Thoracic aorta (tissue), 2 donors: Measurements from ENCODE around the gene SLC30A5. TPM values are rescaled to one million over a fixed set of nuclear protein-coding genes. Genes with fewer than 3 reads are reported as not detected.
"Not testable (repeated sequence)": the region's sequence is repeated elsewhere in the genome, so short reads cannot be mapped to it uniquely, and the experiment has no call there.

Experiments used
- ATAC-seq: fragments of 150-250 bp; one replicate; pipeline ENCODE4 v1.8.0; 2017; ENCODE audit warnings: low read depth; ENCODE audit not compliant: insufficient number of reproducible peaks, low FRiP score
- DNase-seq: peaks from one replicate; pipeline ENCODE4 v3.0.0-alpha.2; 2020; ENCODE audit warnings: low spot score
- H3K27ac ChIP-seq, 2 donors: fragments of 200-600 bp; sonication (generic); 1 replicate in 1 of 2; 2 replicates in 1 of 2; pipeline ENCODE4 v1.5.1; 2016; ENCODE audit warnings: mild to moderate bottlenecking in 2 of 2, moderate library complexity in 2 of 2
- H3K27me3 ChIP-seq: fragments of 200-600 bp; sonication (generic); replicated peaks from 2 replicates; pipeline ENCODE4 v1.6.0; 2016; ENCODE audit warnings: mild to moderate bottlenecking; ENCODE audit not compliant: insufficient read depth
- H3K36me3 ChIP-seq: fragments of 200-600 bp; sonication (generic); one replicate; pipeline ENCODE4 v1.5.1; 2016
- H3K4me1 ChIP-seq, 2 donors: fragments of 200-600 bp; sonication (generic); 1 replicate in 1 of 2; 2 replicates in 1 of 2; pipeline versions ENCODE4 v1.5.1 to v1.6.0; 2016; ENCODE audit warnings: low read depth in 2 of 2, mild to moderate bottlenecking in 1 of 2; ENCODE audit not compliant: control insufficient read depth in 1 of 2
- H3K4me3 ChIP-seq: fragments of 200-600 bp; sonication (generic); 2 replicates; pipeline ENCODE4 v1.5.1; 2016; ENCODE audit warnings: mild to moderate bottlenecking
- H3K9me3 ChIP-seq: fragments of 200-600 bp; sonication (generic); 2 replicates; pipeline ENCODE4 v1.5.1; 2016
- total RNA-seq, 2 donors: library from RNA; depleted of rRNA; stranded (reverse); fragments of >200 nt; gene quantifications; one replicate each; pipeline versions ENCODE4 v1.1.0 to v1.2.3, GENCODE V29; 2016
- TF ChIP-seq, protein P1 (sequence below): fragments of 200-600 bp; sonication (generic); IDR thresholded peaks from one replicate; pipeline ENCODE4 v1.5.1; 2019; ENCODE audit warnings: antibody characterized with exemption

The SLC30A5 gene
- total RNA-seq, 2 donors from 2014 or later: 42.8 to 64.3 TPM

GRCh38 chr5:69129413-69129812 lies 35.6 kb downstream of the SLC30A5 start:
- TF ChIP-seq, protein P1, sequence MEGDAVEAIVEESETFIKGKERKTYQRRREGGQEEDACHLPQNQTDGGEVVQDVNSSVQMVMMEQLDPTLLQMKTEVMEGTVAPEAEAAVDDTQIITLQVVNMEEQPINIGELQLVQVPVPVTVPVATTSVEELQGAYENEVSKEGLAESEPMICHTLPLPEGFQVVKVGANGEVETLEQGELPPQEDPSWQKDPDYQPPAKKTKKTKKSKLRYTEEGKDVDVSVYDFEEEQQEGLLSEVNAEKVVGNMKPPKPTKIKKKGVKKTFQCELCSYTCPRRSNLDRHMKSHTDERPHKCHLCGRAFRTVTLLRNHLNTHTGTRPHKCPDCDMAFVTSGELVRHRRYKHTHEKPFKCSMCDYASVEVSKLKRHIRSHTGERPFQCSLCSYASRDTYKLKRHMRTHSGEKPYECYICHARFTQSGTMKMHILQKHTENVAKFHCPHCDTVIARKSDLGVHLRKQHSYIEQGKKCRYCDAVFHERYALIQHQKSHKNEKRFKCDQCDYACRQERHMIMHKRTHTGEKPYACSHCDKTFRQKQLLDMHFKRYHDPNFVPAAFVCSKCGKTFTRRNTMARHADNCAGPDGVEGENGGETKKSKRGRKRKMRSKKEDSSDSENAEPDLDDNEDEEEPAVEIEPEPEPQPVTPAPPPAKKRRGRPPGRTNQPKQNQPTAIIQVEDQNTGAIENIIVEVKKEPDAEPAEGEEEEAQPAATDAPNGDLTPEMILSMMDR: no peak
- no peak for ATAC-seq
- Histone ChIP-seq H3K27ac (no peak overlapping the region), H3K9me3 (no peaks in the 10 kb centered on the region), H3K27me3 (no peaks in the 10 kb centered on the region), H3K4me1 (no peaks in the 10 kb centered on the region), H3K36me3 (peaks cover 26% of the 10 kb centered on the region), H3K4me3 (no peak overlapping the region)
- no peak for DNase-seq

GRCh38 chr5:69130241-69130640 lies 36.4 kb downstream of the SLC30A5 start:
- H3K36me3 ChIP-seq: peaks cover 19% of the 10 kb centered on the region
- no peak overlapping the region for H3K27ac ChIP-seq
- H3K9me3 ChIP-seq: no peaks in the 10 kb centered on the region
- H3K27me3 ChIP-seq: no peaks in the 10 kb centered on the region
- no peak for DNase-seq
- ATAC-seq: no peak
- no peaks in the 10 kb centered on the region for H3K4me1 ChIP-seq
- no peak overlapping the region for H3K4me3 ChIP-seq
- TF ChIP-seq, protein P1: no peak

DNA sequence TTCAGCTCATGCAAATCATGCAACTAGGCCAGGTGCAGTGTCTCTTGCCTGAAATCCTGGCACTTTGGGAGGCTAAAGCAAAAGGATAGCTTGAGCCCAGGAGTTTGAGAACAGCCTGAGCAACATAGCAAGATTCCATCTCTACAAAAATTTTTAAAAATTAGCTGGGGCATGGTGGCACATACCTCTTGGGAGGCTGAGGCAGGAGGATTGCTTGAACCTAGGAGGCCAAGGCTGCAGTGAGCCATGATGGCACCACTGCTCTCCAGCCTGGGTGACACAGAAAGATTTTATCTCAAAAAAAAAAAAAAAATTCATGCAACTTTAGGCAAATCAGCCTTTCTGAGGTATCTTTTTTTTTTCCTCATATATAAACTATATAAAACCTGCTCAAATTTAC lies 37.5 kb downstream of the SLC30A5 start:
- Histone ChIP-seq H3K36me3 (peaks cover 17% of the 10 kb centered on the region), H3K27me3 (no peaks in the 10 kb centered on the region), H3K9me3 (no peaks in the 10 kb centered on the region), H3K4me1 (no peaks in the 10 kb centered on the region), H3K4me3 (no peak overlapping the region), H3K27ac (no peak overlapping the region)
- DNase-seq (no peak), ATAC-seq (no peak)
- TF ChIP-seq, protein P1: no peak

GRCh38 chr5:69134126-69134525 lies 40.3 kb downstream of the SLC30A5 start:
- Histone ChIP-seq H3K36me3 (peaks cover 12% of the 10 kb centered on the region), H3K9me3 (no peaks in the 10 kb centered on the region), H3K27ac (no peak overlapping the region), H3K4me1 (no peaks in the 10 kb centered on the region), H3K27me3 (no peaks in the 10 kb centered on the region), H3K4me3 (no peak overlapping the region)
- DNase-seq (no peak), ATAC-seq (no peak)
- TF ChIP-seq, protein P1: no peak

DNA sequence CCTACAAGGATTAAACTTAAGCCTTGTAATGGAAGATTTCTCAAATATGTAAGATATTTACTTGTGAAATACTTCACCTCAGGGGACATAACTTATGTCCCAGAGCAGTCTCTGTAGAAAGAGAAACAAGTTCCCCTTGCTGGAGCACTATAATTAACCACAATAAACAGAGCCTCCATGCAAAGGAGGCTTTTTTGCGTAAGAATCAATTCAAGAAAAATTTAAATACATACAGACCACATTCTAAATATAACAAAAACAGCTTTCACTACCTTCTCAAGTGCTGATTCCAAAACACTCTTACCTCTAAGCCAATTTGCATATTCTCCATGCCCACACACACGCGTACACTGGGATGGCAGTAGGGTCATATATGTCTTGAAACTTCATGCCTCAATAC lies 42.5 kb downstream of the SLC30A5 start:
- Histone ChIP-seq H3K27me3 (no peaks in the 10 kb centered on the region), H3K4me3 (no peak overlapping the region), H3K36me3 (peaks cover 7% of the 10 kb centered on the region), H3K9me3 (no peaks in the 10 kb centered on the region), H3K4me1 (no peaks in the 10 kb centered on the region), H3K27ac (no peak overlapping the region)
- no peak for DNase-seq
- no peak for ATAC-seq
- TF ChIP-seq, protein P1: no peak

DNA sequence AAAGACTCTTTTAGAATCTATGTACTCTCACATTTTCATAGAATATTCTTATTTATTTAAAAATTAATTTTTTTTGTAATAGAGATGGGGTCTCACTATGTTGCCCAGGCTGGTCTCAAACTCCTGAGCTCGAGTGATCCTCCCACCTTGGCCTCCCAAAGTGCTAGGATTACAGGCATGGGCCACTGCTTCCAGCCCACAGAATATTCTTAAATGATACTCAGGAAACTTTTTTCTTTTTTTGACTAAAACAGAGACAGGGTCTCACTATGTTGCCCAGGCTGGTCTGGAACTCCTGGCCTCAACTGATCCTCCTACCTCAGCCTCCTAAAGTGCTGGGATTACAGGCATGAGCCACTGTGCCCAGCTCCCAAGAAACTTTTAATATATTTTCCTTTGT lies 43.4 kb downstream of the SLC30A5 start:
- not testable (repeated sequence) for H3K4me3 ChIP-seq, ATAC-seq, H3K36me3 ChIP-seq, DNase-seq, H3K4me1 ChIP-seq, H3K27me3 ChIP-seq, H3K27ac ChIP-seq, H3K9me3 ChIP-seq
